ENCODE results near the gene LRP5.

GRCh38 chr11:68324241-68324640 lies 11.8 kb downstream of the LRP5 start:
- TF ChIP-seq CTCF (conservative IDR thresholded peaks at IDR 0.05; ENCODE audit: low read length), result no peak
- TF ChIP-seq EZH2phosphoT487 (IDR thresholded peaks at IDR 0.05; ENCODE audit: borderline replicate concordance), result no peak

All from Loucy (cell line).